SK-N-MC (cell line): ENCODE measurements around the gene FDX1.

Experiments used
- DNase-seq: peaks from one replicate; pipeline ENCODE4 v3.0.0-alpha.2; 2011; ENCODE audit warnings: low read depth, low spot score
- H3K27ac ChIP-seq: fragments of 200-600 bp; sonication (generic); 2 replicates; pipeline ENCODE4 v1.5.1; 2016; ENCODE audit warnings: mixed run types
- H3K36me3 ChIP-seq: fragments of 200-600 bp; sonication (generic); 2 replicates; pipeline ENCODE4 v1.6.1; 2017; ENCODE audit warnings: antibody characterized with exemption, low read length, mixed read lengths; ENCODE audit not compliant: insufficient read depth
- H3K4me3 ChIP-seq: fragments of 200-600 bp; sonication (generic); 2 replicates; pipeline ENCODE4 v1.5.1; 2016
- H3K9ac ChIP-seq: fragments of 200-600 bp; sonication (generic); 2 replicates; pipeline ENCODE4 v1.8.0; 2017; ENCODE audit warnings: mixed run types, mixed read lengths; ENCODE audit not compliant: insufficient read length
- H3K9me3 ChIP-seq: fragments of 200-600 bp; sonication (generic); 2 replicates; pipeline ENCODE4 v1.6.1; 2017; ENCODE audit warnings: low read depth, mild to moderate bottlenecking, antibody characterized with exemption, low read length, moderate library complexity, mixed read lengths
- EZH2 ChIP-seq: fragments of 200-600 bp; sonication (generic); IDR thresholded peaks from one replicate; pipeline ENCODE4 v1.6.1; 2017; ENCODE audit warnings: antibody characterized with exemption
- FOXP2 ChIP-seq: optimal IDR thresholded peaks from 2 replicates; pipeline ENCODE3; 2011; ENCODE audit warnings: mild to moderate bottlenecking, moderate library complexity; ENCODE audit not compliant: insufficient read depth; ENCODE audit errors: extremely low read length, control extremely low read depth
- POLR2AphosphoS5 ChIP-seq: IDR thresholded peaks from 2 replicates; pipeline ENCODE4 v1.6.1; 2012; ENCODE audit warnings: mild to moderate bottlenecking, low read depth, low read length, borderline replicate concordance

The FDX1 gene

DNA sequence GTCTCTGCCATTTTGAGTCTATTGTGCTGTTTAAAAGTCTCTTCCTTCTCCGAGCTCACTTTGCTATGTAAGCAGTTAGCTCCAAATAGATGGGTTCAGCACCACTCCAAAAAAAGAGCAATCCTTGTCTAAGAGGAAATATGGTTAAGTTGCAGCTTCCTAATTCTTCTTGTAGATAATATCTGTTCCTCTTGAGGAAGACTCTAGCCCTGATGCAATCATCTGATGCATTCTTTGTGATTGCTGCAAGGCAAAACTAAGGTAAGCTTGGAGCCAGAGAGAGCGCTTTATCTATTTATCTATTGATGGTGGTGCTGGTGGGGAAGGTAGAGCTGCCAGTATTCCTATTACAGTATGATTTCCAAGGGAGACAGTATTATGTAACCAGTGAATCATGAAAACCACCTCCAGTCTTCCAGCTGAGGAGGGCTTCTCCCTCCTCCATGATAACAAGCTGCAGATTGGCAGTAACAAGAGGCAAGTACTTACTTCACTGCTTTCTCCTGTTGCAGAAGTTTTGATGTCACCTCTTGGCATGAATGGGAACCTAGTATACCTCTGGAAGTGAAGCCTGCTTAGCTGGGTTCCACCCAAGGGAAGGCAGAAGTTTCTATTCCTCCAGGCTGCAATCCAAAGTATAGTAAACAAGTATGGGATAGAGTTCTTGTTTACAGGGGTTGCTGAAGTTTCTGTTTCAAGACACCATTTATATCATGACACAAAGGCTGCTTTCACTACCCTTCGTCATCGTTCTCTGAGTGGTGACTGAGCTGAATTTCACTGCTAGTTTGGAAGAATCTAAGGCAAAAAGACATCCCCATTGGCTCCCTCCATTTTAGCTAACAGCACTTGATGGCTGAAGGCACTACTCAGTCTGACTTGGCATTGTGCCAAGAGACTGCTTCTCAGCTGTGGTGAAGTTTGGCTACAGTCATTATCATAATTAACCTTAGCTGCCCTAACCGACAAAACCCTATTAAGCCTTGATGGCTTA is 49.7 kb downstream of the FDX1 start:
- peak; percentile 73 for DNase-seq
- Histone ChIP-seq H3K9me3 (no peaks in the 10 kb centered on the region), H3K36me3 (0 out of 2 replicates have a peak, but pooled peaks cover 5% of the 10 kb centered on the region), H3K27ac (0 out of 2 replicates have a peak overlapping the region, but pooled peaks have one; percentile 7), H3K4me3 (no peak overlapping the region; the same call in 1 of the 2 replicates), H3K9ac (no peak overlapping the region)
- no peak for TF ChIP-seq EZH2
- no peak for TF ChIP-seq FOXP2
- 0 out of 2 replicates have a peak, but pooled peaks have one; percentile 21 for TF ChIP-seq POLR2AphosphoS5

DNA sequence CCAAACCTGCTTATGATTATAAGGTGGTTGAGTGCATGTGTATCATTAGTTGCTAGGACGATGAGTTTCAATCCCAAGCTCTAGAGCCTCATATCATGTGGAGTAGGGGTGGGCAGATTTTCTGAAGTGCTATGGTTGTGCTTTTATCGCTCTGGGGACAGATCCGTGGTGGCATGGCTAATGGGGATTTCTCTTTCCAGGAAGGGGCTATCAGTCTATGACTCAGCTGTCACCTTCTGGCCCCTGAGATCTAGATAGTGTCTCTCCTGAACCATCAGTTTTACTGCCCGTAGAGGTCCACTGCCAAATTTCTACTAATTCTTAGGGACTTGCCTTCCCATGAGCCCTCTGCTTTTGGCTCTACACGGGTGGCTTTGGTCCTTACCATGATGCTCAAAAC is 51.8 kb downstream of the FDX1 start:
- no peak overlapping the region for H3K27ac ChIP-seq
- H3K36me3 ChIP-seq, result 0 out of 2 replicates have a peak, but pooled peaks cover 5% of the 10 kb centered on the region

DNA sequence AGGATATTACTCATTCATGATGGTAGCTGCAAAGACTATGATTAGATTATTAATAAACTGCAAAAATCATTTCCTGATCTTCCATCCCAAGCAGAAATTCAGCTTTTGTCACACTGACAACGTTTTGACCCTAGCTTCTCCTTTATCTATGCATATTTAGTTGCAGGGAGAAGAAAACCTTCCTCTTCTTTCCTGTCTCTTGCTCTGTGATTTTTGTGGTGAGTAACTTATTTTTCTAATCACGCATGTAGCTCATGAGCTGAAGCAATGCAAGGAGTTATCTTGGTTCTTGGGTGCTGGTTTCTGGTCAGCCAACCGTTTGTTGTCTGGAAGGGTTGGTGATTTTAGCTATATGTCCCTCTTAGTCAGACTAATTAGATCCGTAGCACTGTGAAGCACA is 56.4 kb downstream of the FDX1 start:
- H3K36me3 ChIP-seq, result no peaks in the 10 kb centered on the region
- no peak overlapping the region for H3K4me3 ChIP-seq
- no peak overlapping the region for H3K9ac ChIP-seq
- DNase-seq, result no peak
- no peaks in the 10 kb centered on the region for H3K9me3 ChIP-seq
- no peak overlapping the region for H3K27ac ChIP-seq
- TF ChIP-seq POLR2AphosphoS5 (no peak), EZH2 (no peak), FOXP2 (no peak)

More for the DNA sequence above, 51.8 kb downstream of the FDX1 start:
- TF ChIP-seq POLR2AphosphoS5 (no peak), FOXP2 (no peak), EZH2 (no peak)
- H3K9me3 ChIP-seq, result no peaks in the 10 kb centered on the region
- no peak overlapping the region for H3K9ac ChIP-seq
- DNase-seq, result no peak
- no peak overlapping the region for H3K4me3 ChIP-seq

DNA sequence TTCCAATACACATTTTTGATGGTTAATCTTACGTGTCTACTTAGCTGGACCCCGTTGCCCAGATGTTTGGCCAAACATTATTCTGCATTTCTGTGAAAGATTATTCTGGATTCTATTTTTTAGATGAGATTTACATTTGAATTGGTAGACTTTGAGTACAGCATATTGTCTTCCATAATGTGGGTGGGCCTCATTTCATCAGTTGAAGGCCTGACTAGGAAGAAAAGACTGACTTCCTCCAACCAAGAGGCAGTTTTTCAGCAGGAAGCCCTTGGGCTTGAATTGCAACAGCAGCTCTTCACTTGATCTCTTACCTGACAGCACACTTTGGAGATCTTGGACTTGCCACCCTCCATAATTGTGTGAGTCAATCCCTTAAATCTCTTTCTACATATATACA is 58.7 kb downstream of the FDX1 start:
- H3K9ac ChIP-seq, result no peak overlapping the region
- DNase-seq, result no peak
- TF ChIP-seq EZH2, result no peak
- TF ChIP-seq FOXP2, result no peak
- no peak for TF ChIP-seq POLR2AphosphoS5

DNA sequence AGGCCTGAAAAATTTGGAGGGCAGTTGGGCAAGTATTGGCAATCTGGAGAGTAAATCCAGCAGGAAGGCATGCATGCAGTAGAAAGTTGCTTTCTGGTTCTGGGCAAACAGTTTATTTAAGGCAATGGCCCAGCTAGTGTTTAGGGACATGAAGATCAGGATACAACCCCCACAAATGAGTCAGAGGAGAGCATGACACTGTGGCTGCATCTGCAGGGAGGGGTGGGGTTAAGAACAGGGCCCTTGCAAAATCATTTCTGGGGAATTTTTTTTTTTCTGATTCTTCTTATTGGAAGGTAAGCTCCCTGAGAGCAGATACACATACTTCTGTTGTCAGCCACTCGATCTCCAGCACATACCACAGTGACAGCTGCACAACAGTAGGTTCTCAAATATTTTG is 61.1 kb downstream of the FDX1 start:
- Histone ChIP-seq H3K9me3 (no peaks in the 10 kb centered on the region), H3K9ac (no peak overlapping the region), H3K4me3 (no peak overlapping the region), H3K36me3 (no peaks in the 10 kb centered on the region), H3K27ac (no peak overlapping the region)
- DNase-seq, result no peak
- no peak for TF ChIP-seq POLR2AphosphoS5
- no peak for TF ChIP-seq FOXP2
- TF ChIP-seq EZH2, result no peak

More for the DNA sequence above, 58.7 kb downstream of the FDX1 start:
- Histone ChIP-seq H3K27ac (no peak overlapping the region), H3K4me3 (no peak overlapping the region), H3K9me3 (no peaks in the 10 kb centered on the region), H3K36me3 (no peaks in the 10 kb centered on the region)

DNA sequence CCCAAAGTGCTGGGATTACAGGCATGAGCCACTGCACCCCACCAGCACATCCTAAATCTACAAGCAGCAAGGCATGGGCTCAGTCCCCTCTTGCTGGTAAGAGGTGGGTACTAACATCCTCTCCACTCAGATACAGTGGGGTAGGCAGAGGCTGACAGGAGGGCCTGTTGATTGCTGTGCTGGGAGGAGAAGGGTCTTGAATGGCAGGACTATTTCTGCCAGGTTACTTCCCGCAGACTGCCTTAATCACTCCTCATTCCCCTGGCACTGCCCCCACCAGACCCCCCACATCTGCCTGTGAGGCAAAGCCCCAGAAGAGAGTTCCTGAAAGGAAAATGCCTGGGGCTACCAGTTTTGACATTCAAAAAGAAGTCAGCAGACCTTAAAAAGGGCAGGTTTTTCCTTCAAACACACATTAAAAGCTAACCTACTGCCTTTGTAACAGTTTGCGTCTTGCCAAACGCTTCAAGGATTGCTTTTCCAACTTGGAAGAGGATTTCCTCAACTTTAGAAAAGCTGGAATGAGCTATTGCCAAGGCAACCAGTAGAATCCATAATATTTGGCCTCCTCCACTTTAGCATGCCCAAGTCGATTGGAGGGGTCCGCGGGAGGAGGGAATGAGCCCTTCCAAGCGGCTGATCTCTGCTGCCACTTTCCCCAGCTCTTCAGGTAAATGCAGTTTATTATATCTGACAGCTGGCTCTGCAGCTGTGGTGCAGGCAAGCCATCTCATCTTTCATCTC is 62.0 kb downstream of the FDX1 start:
- no peak overlapping the region for H3K9ac ChIP-seq
- no peak overlapping the region for H3K27ac ChIP-seq
- no peaks in the 10 kb centered on the region for H3K36me3 ChIP-seq
- H3K9me3 ChIP-seq, result no peaks in the 10 kb centered on the region
- no peak for DNase-seq
- no peak overlapping the region for H3K4me3 ChIP-seq
- no peak for TF ChIP-seq POLR2AphosphoS5
- TF ChIP-seq FOXP2, result no peak
- TF ChIP-seq EZH2, result no peak

DNA sequence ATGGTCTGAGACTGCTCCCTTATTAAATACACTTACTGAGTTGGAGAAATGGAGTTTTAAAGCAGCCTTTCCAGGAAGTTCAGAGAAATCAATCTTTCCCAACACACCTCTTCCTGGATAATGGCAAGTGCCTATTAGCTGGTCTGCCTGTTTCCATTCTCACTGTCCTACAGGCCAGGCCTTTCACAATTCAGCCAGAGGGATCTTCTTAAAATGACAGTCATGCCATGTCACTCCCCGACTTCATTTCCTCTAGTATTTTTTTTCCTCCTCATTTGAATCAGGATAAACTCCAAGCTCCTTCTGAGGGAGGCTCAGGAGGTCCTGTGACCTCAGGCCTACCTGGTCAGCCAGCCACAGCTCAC is 62.6 kb downstream of the FDX1 start:
- Histone ChIP-seq H3K4me3 (no peak overlapping the region), H3K27ac (no peak overlapping the region), H3K9ac (no peak overlapping the region), H3K9me3 (no peaks in the 10 kb centered on the region), H3K36me3 (no peaks in the 10 kb centered on the region)
- no peak for TF ChIP-seq FOXP2
- TF ChIP-seq EZH2, result no peak
- no peak for TF ChIP-seq POLR2AphosphoS5
- no peak for DNase-seq

DNA sequence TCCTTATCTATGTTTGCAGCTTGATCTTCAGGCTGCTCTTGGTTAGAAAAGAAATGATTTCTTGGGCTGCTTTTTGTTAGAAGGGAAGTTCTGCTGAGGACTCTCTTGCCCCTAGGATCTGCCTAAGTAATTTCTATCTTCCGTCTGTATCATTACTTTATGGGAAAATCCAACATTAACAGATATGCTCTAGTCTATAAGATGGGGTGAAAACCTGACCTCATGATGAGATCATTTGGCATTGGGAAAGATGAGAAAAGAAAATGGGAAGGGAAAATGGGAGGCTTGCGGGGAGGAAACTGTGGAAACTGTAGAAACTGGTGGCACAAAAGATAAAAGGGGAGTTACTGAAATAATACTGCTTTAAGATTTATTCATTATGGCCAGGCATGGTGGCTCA is 63.6 kb downstream of the FDX1 start:
- Histone ChIP-seq H3K36me3 (no peaks in the 10 kb centered on the region), H3K27ac (no peak overlapping the region), H3K9ac (no peak overlapping the region), H3K9me3 (no peaks in the 10 kb centered on the region), H3K4me3 (no peak overlapping the region)
- DNase-seq, result no peak
- no peak for TF ChIP-seq EZH2
- no peak for TF ChIP-seq POLR2AphosphoS5
- TF ChIP-seq FOXP2, result no peak
